Stimulated activated CD4-positive, alpha-beta T cell treated with anti-CD3 and anti-CD28 coated beads, Interleukin-4, amount 100 ng/mL, for 24 hours (primary cell): ENCODE measurements around the gene DTD2.

Experiments used
- DNase-seq: peaks from one replicate; pipeline ENCODE4 v3.0.0-alpha.2; 2020

DTD2 gene

GRCh38 chr14:31403707-31404106, 53.6 kb downstream of the DTD2 start:
- no peak for DNase-seq

GRCh38 chr14:31402764-31403439, 54.4 kb downstream of the DTD2 start:
- DNase-seq, result no peak

DNA sequence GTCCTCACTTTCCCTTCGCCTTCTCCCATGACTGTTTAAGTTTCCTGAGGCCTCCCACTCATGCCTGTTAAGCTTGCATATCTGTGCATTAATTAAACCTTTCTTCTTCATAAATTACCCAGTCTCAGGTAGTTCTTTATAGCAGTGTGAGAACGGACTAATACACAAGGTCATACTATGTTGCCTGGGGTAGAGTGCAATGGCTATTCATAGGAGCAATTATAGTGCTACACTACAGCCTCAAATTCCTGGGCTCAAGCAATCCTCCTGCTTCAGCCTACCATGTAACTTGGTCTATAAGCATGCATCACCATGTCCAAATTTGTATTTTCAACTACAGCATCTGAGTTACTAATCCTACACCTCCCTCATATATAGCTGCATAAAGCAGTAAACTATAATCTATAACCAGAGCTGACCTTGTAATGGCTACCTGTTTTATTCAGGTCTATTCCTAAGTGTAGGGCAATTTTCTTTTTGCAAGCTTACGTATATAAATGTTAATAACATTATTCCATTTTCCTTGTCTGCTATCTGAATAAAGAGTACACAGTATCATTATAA, 55.9 kb downstream of the DTD2 start:
- no peak for DNase-seq

DNA sequence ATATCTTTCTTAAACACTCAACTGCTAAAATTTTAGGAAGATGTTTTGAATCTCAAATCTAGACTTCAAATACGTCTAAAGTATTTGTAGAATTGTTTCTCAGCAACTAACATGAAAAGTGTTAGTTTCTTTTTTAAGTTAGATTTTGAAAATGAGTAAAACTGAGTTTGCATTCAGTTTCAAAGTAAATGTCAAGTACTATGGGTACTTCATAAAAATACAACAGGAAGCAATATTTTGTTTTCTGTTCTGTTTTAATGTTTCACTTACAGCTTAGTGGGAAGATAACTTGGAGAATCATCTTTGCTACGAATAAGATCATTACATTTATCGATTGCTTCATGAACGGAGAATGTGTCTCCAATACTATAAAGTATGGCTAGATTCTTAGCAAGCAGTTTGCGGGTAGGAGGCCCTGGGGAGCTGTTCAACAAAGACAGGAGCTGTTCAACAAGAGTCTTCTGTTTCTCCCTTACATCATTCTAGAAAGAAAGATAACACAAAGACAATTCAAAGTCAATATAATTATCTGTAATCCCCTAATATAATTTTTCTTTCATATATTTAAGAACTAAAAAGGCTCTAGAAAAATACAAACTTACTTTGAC, 57.2 kb downstream of the DTD2 start:
- no peak for DNase-seq
